SK-N-MC (cell line): ENCODE results near the gene GASK1A.

Experiments used
- EZH2 ChIP-seq: fragments of 200-600 bp; sonication (generic); IDR thresholded peaks from one replicate; pipeline ENCODE4 v1.6.1; 2017; ENCODE audit warnings: antibody characterized with exemption
- FOXP2 ChIP-seq: optimal IDR thresholded peaks from 2 replicates; pipeline ENCODE3; 2011; ENCODE audit warnings: mild to moderate bottlenecking, moderate library complexity; ENCODE audit not compliant: insufficient read depth; ENCODE audit errors: extremely low read length, control extremely low read depth
- POLR2AphosphoS5 ChIP-seq: IDR thresholded peaks from 2 replicates; pipeline ENCODE4 v1.6.1; 2012; ENCODE audit warnings: mild to moderate bottlenecking, low read depth, low read length, borderline replicate concordance

GRCh38 chr3:42970976-42971772 lies 7.9 kb upstream of the GASK1A start:
- TF ChIP-seq POLR2AphosphoS5 (no peak), EZH2 (no peak), FOXP2 (no peak)
